Loucy (cell line): Measurements from ENCODE around the gene MYO1A.
"Not testable (repeated sequence)": the region's sequence is repeated elsewhere in the genome, so short reads cannot be mapped to it uniquely, and the experiment has no call there.

Experiments
- H2AFZ ChIP-seq: fragments of 200-600 bp; sonication (generic); 2 replicates; pipeline ENCODE4 v1.6.0; 2016; ENCODE audit warnings: antibody characterized with exemption, mild to moderate bottlenecking, low read length, moderate library complexity
- H3F3A ChIP-seq: fragments of 200-600 bp; 2 replicates; pipeline ENCODE4 v1.6.0; 2016; ENCODE audit warnings: antibody characterized with exemption, low read depth, mild to moderate bottlenecking
- H3K27me3 ChIP-seq: fragments of 200-600 bp; sonication (generic); 2 replicates; pipeline ENCODE4 v1.6.1; 2014; ENCODE audit warnings: low read length, mild to moderate bottlenecking; ENCODE audit not compliant: insufficient read depth, poor library complexity, severe bottlenecking
- H3K36me3 ChIP-seq: fragments of 200-600 bp; sonication (generic); 2 replicates; pipeline ENCODE4 v1.6.1; 2016; ENCODE audit warnings: low read length; ENCODE audit not compliant: insufficient read depth
- H3K4me1 ChIP-seq: fragments of 200-600 bp; sonication (generic); 2 replicates; pipeline ENCODE4 v1.5.1; 2014; ENCODE audit warnings: low read length, mild to moderate bottlenecking; ENCODE audit not compliant: insufficient read depth, poor library complexity, severe bottlenecking
- H3K4me2 ChIP-seq: fragments of 200-600 bp; sonication (generic); 2 replicates; pipeline ENCODE4 v1.6.0; 2014; ENCODE audit warnings: antibody characterized with exemption, low read length, low read depth, mild to moderate bottlenecking; ENCODE audit not compliant: poor library complexity, severe bottlenecking
- H3K4me3 ChIP-seq: fragments of 200-600 bp; sonication (generic); 2 replicates; pipeline ENCODE4 v1.5.1; 2014; ENCODE audit warnings: low read length, mild to moderate bottlenecking, mixed read lengths; ENCODE audit not compliant: poor library complexity, severe bottlenecking
- H3K79me2 ChIP-seq: fragments of 200-600 bp; sonication (generic); 2 replicates; pipeline ENCODE4 v1.6.1; 2014; ENCODE audit warnings: low read length; ENCODE audit not compliant: insufficient read depth
- H3K9ac ChIP-seq: fragments of 200-600 bp; sonication (generic); 2 replicates; pipeline ENCODE4 v1.6.0; 2014; ENCODE audit warnings: mild to moderate bottlenecking, low read depth, low read length, moderate library complexity; ENCODE audit not compliant: poor library complexity, severe bottlenecking
- H3K9me2 ChIP-seq: fragments of 200-600 bp; sonication (generic); replicated peaks from 2 replicates; pipeline ENCODE4 v1.6.1; 2016; ENCODE audit warnings: low read depth, low read length, mixed read lengths
- H3K9me3 ChIP-seq: fragments of 200-600 bp; sonication (generic); 2 replicates; pipeline ENCODE4 v1.6.1; 2014; ENCODE audit warnings: mild to moderate bottlenecking, antibody characterized with exemption, low read length, low read depth; ENCODE audit not compliant: insufficient read depth
- H4K20me1 ChIP-seq: fragments of 200-600 bp; sonication (generic); 2 replicates; pipeline ENCODE4 v1.6.0; 2014; ENCODE audit warnings: antibody characterized with exemption, low read length, mild to moderate bottlenecking; ENCODE audit not compliant: insufficient read depth, poor library complexity, severe bottlenecking
- CTCF ChIP-seq: fragments of 200-600 bp; sonication (generic); conservative IDR thresholded peaks from 2 replicates; pipeline ENCODE4 v1.5.1; 2014; ENCODE audit warnings: mild to moderate bottlenecking, antibody characterized with exemption, low read length
- EZH2phosphoT487 ChIP-seq: fragments of 200-600 bp; IDR thresholded peaks from 2 replicates; pipeline ENCODE4 v1.6.1; 2018; ENCODE audit warnings: antibody characterized with exemption, mild to moderate bottlenecking, moderate library complexity, borderline replicate concordance

Gene MYO1A

GRCh38 chr12:57055824-57056223, 5.9 kb upstream of the MYO1A start:
- Histone ChIP-seq H3K27me3 (no peaks in the 10 kb centered on the region), H3K9me2 (no peaks in the 10 kb centered on the region), H2AFZ (no peak overlapping the region), H3K4me3 (no peak overlapping the region), H3K9ac (no peak overlapping the region), H3K4me1 (peaks cover 4% of the 10 kb centered on the region), H4K20me1 (no peaks in the 10 kb centered on the region), H3K36me3 (peaks cover 31% of the 10 kb centered on the region; the same call in 1 of the 2 replicates), H3K4me2 (no peak overlapping the region), H3K79me2 (no peaks in the 10 kb centered on the region), H3F3A (no peaks in the 10 kb centered on the region), H3K9me3 (no peaks in the 10 kb centered on the region)
- TF ChIP-seq EZH2phosphoT487 (no peak), CTCF (no peak)

- not testable (repeated sequence) for H2AFZ ChIP-seq, H4K20me1 ChIP-seq, H3K79me2 ChIP-seq, H3K4me2 ChIP-seq, H3K9ac ChIP-seq, H3K9me3 ChIP-seq, H3F3A ChIP-seq, H3K4me3 ChIP-seq, H3K27me3 ChIP-seq, H3K4me1 ChIP-seq, H3K9me2 ChIP-seq
- H3K36me3 ChIP-seq: peaks cover 12% of the 10 kb centered on the region; the same call in 1 of the 2 replicates
Measured at GRCh38 chr12:57053901-57054300, 4.0 kb upstream of the MYO1A start.

GRCh38 chr12:57053146-57053545, 3.2 kb upstream of the MYO1A start:
- H3K36me3 ChIP-seq, H3K4me3 ChIP-seq, H3K4me2 ChIP-seq, H3K9me2 ChIP-seq, H3K27me3 ChIP-seq, H3F3A ChIP-seq, H4K20me1 ChIP-seq, H2AFZ ChIP-seq, H3K9ac ChIP-seq, H3K9me3 ChIP-seq, H3K79me2 ChIP-seq: not testable (repeated sequence)
- H3K4me1 ChIP-seq: peaks cover 15% of the 10 kb centered on the region

GRCh38 chr12:57051011-57051410, 1.1 kb upstream of the MYO1A start:
- Histone ChIP-seq H3F3A (no peaks in the 10 kb centered on the region), H3K79me2 (no peaks in the 10 kb centered on the region), H3K36me3 (no peaks in the 10 kb centered on the region), H3K4me2 (no peak overlapping the region), H3K27me3 (no peaks in the 10 kb centered on the region), H3K4me1 (peaks cover 29% of the 10 kb centered on the region), H2AFZ (no peak overlapping the region), H3K4me3 (no peak overlapping the region), H4K20me1 (no peaks in the 10 kb centered on the region), H3K9me3 (no peaks in the 10 kb centered on the region), H3K9me2 (no peaks in the 10 kb centered on the region), H3K9ac (no peak overlapping the region)
- TF ChIP-seq CTCF (no peak), EZH2phosphoT487 (no peak)
